ENCODE measurements around the gene MPP3. TPM values are rescaled to one million over a fixed set of nuclear protein-coding genes. Genes with fewer than 3 reads are reported as not detected.
"Not testable (repeated sequence)": the region's sequence is repeated elsewhere in the genome, so short reads cannot be mapped to it uniquely, and the experiment has no call there.

The MPP3 gene
- total RNA-seq, 2 donors from 2014 or later: 3.7 to 4.0 TPM

DNA sequence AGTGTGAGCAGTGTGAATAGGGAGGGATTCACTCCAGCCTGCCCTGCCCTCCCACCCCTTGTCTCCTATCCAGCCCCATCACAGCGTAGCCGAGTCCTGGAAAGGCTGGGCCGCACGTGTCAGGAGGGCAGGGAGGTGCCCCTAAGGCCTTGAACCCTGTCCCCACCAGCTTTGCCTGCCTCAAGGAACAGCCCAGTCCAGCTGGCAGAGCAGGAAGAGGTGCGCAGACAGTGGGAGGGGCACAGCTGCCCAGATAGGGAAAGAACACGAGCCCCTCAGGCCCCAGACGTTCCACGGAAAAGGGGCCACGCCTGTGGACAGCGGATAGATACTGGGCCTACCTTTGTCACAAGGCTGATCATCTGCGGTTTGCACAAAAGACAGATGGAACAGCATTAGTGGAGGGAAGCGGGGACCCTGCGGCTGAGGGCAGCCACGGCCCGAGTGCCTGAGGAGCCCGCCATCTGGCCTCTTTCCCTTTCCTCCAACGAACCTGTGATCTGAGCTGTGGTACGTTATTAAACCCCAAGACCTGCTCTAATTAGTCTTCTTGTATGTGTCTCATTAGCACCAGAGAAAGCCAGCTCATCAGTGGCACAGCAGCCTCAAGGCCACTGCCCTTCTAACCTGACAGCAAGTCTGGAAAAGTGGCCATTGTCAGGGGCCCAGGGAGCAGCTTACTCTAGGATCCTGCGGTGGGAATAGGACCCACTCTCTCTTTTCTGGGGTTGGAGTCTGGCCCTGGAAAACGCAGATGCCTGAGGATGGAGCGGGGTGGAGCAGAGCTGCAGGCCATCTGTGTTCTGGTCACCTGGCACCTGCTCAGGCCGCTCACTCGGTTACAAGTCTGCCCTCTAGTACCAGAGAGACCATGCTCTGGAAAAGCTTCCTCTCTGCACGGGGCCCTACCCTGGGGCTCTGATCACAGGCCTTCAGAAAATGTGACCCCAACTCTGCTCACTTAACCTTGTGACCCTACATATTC is 16.3 kb downstream of the MPP3 start:
- DNase-seq: no peak
- intact Hi-C loops (cut with DNase I, micrococcal nuclease): no loop called here

GRCh38 chr17:43814714-43815113 is 18.2 kb downstream of the MPP3 start:
- DNase-seq (no peak), ATAC-seq (no peak)
- intact Hi-C loops (cut with DNase I, micrococcal nuclease): no loop called here

More for the DNA sequence above, 16.3 kb downstream of the MPP3 start:
- ATAC-seq: no peak

GRCh38 chr17:43814026-43814425 is 18.9 kb downstream of the MPP3 start:
- ATAC-seq: no peak
- no peak for DNase-seq
- intact Hi-C loops (cut with DNase I, micrococcal nuclease): no loop called here

DNA sequence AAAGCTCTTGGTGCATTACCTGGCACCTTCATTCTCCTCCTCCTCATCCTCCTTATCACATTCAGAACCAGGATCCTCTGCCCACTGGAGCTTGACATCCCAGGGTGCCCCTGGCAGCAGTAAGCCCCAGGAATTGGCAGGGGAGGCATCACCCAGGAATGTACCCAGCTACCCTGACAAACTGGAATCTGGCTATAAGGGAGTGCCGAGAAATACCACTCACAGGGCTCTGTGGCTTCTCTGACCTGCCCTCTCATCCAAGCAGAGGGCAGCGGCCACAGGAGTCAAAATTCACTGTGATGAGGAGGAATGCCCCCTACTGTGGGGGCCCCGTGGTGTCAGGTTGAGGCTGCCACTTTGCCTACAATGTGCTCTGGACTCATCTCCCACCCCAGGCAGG is 19.6 kb downstream of the MPP3 start:
- DNase-seq (no peak), ATAC-seq (no peak)
- intact Hi-C loops (cut with DNase I, micrococcal nuclease): no loop called here

DNA sequence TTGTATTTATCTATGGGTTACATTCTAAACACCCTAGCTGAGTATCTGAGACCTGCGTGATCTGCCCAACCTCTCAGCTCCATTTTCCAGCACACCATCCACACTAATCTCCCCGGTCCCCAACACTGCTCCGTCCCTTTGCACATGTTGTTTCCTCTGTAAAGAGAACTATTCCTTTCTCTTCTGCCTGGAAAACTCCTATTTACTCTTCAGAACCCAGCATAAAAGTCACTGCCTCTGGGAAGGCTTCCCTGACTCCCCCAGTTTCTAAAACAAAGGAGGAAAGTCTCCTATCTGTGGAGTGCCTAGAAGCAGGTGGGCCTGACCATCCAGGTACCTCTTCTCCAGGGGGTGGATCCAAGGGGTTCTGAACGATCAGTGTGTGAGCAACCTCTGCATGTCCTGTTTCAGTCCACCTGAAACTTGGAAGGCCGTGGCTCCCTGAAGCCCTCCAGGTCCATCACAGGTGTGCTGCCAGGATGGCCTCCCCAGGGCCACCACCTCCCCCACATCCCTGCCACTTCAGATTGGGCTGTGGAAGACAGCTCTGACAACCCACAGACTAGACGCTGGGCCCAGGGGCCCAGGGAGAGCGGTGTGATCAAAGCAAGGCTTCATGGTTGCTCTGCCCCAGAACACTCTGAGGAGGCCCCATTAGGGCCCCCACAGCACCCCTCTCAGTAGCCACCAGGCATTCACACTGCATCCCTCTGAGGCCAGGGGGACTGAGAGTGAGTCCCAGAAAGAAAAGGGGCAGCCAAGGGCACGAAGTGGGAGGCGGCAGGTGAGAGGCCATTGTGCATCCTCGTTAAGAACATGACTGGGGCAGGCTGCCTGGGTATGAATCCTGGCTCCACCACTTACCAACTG is 20.3 kb downstream of the MPP3 start:
- intact Hi-C loops (cut with DNase I, micrococcal nuclease): no loop called here
- DNase-seq (no peak), ATAC-seq (no peak)

GRCh38 chr17:43810823-43811222 is 22.1 kb downstream of the MPP3 start:
- no peak for DNase-seq
- intact Hi-C loops (cut with DNase I, micrococcal nuclease): no loop called here

DNA sequence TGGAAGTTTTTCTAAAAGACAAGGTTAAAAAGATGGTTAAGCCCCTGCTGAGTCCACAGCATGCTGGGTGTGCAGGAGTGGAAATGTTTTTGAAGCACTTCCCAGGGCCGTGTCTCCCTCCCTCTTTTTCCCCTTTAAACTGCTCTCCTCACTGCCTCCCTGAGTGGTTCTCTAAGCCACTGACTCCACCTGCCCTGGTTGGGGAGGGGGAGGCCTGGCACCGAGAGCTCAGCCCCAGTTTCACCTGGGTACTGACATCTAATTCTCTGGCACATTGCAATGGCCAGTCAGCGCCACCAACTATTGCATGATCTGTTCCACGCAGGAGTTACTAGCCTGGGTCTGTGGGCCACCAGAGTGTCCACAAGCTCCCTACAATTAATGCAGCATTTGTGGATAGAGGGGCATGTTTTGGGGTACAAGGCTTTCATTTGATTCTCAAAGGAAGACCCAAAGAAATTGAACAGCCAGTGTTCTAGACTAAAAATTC is 22.7 kb downstream of the MPP3 start:
- DNase-seq (no peak), ATAC-seq (no peak)
- intact Hi-C loops (cut with DNase I, micrococcal nuclease): no loop called here

More at GRCh38 chr17:43810823-43811222, 22.1 kb downstream of the MPP3 start:
- ATAC-seq: no peak

DNA sequence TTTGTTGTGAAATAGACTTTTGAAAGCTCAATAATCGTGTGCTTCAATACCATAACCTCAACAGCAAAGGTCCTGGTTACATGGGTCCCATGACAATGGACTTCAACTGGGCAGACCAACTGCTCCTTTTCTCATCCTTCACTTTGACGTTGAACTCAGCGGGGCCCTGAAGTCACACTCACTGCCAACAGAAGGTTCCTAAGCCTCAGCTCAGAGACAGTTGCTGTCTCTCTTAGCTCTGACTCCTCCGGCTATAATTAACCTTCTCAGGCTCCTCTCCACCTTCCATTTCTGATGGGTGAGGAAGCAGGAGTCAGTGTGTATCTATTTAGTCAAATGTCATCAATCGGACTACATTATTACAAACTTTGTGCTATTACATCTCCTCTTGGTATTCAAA is 23.8 kb downstream of the MPP3 start:
- DNase-seq (no peak), ATAC-seq (no peak)
- intact Hi-C loops (cut with DNase I, micrococcal nuclease): no loop called here

- DNase-seq: no peak
- intact Hi-C loops (cut with DNase I, micrococcal nuclease): no loop called here
- no peak for ATAC-seq
Measured at GRCh38 chr17:43808076-43808475, 24.9 kb downstream of the MPP3 start.

- intact Hi-C loops (cut with DNase I, micrococcal nuclease): no loop called here
- ATAC-seq (no peak), DNase-seq (no peak)
Measured at GRCh38 chr17:43805117-43805516, 27.8 kb downstream of the MPP3 start.

DNA sequence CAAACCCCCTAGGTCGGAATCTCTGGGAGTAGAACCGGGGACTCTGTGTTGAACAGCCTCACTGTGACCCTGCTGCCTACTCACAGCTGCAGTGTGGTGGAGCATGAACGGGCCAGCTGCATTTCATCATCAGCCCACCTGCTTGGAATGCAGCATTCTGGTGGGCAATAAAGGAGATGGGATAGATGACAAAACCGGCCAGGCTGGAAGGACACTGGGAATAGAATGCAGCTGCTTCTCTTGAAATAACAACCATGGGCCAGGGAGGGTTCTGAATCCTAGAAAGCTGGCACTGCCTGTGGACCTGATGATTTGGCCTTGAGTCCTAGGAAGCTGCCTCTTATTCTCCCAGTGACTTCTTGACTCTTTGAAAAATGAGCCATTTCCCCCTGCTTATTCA is 29.2 kb downstream of the MPP3 start:
- DNase-seq (no peak), ATAC-seq (no peak)
- intact Hi-C loops (cut with DNase I, micrococcal nuclease): no loop called here

DNA sequence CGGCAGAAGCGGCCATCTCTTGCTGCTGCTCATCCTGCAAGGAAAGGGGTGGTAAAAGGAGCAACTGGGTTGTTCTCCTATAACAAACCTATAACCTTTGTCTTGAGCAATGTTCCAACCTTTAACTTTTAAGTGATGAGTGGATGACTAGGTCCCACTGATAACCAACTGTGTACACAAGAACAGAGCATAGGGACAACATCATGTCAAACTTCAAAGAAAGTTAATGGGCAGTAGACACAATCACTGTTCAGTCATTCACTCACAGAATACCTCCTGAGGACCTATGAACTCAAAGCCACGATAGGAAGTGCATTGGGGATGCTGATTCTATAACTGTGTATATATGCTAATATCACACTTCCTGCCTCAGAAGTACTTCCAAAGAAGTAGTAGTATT is 31.1 kb downstream of the MPP3 start:
- DNase-seq (no peak), ATAC-seq (no peak)
- intact Hi-C loops (cut with DNase I, micrococcal nuclease): no loop called here

DNA sequence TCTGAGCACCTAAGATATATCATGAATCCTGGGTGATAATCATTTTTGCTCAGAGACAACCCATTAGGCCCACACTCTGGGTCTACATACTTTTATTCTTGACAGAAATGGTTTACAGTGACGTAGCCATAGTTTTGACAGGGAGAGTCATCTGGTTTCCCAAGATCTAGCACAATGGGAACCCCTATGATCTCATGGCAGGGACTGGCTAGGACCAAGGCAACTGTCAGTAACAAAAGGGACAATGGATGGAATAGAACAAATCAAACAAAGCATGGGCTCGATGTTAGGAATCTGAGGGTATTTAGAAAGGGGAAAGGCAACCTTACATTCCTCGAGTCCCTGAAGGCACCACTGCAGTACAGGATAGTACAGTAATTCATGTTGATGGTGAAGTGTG is 32.2 kb downstream of the MPP3 start:
- DNase-seq: no peak
- intact Hi-C loops (cut with DNase I, micrococcal nuclease): no loop called here
- no peak for ATAC-seq

DNA sequence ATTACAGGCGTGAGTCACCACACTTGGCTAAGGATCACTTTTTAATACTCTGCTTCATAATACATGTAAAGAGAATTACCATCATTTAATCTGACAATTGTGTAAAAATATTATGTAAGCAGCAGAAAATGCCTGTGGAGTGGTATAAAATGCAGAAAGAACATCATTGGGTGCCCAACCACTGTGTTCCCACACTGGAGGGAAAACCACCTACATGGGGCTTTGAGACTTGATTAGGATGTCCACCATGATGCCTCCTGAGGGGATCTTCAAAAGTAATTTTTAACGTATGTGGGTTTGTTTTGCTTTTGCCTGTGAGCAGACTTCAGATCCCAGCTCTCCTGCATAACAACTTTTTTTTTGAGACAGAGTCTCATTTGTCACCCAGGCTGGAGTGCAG is 33.9 kb downstream of the MPP3 start:
- intact Hi-C loops (cut with DNase I, micrococcal nuclease): no loop called here
- no peak for ATAC-seq
- no peak for DNase-seq

DNA sequence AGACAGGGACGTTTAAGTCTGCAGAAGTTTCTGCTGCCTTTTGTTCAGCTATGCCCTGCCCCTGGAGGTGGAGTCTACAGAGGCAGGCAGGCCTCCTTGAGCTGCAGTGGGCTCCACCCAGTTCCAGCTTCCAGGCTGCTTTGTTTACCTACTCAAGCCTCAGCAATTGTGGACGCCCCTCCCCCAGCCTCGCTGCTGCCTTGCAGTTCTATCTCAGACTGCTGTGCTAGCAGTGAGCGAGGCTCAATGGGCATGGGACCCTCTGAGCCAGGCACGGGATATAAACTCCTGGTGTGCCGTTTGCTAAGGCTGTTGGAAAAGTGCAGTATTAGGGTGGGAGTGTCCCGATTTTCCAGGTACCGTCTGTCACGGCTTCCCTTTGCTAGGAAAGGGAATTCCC is 34.9 kb downstream of the MPP3 start:
- intact Hi-C loops (cut with DNase I, micrococcal nuclease); ATAC-seq: not testable (repeated sequence)
- DNase-seq: peak in 1 of 2 donors; percentile 59

DNA sequence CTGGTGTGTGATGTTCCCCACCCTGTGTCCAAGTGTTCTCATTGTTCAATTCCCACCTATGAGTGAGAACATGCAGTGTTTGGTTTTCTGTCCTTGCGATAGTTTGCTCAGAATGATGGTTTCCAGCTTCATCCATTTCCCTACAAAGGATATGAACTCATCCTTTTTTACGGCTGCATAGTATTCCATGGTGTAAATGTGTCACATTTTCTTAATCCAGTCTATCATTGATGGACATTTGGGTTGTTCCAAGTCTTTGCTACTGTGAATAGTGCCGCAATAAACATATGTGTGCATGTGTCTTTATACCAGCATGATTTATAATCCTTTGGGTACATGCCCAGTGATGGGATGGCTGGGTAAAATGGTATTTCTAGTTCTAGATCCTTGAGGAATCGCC is 40.3 kb downstream of the MPP3 start:
- ATAC-seq; intact Hi-C loops (cut with DNase I, micrococcal nuclease); DNase-seq: not testable (repeated sequence)

GRCh38 chr17:43791589-43791988 is 41.4 kb downstream of the MPP3 start:
- intact Hi-C loops (cut with DNase I, micrococcal nuclease): no loop called here
- no peak for DNase-seq
- ATAC-seq: peak; percentile 96

DNA sequence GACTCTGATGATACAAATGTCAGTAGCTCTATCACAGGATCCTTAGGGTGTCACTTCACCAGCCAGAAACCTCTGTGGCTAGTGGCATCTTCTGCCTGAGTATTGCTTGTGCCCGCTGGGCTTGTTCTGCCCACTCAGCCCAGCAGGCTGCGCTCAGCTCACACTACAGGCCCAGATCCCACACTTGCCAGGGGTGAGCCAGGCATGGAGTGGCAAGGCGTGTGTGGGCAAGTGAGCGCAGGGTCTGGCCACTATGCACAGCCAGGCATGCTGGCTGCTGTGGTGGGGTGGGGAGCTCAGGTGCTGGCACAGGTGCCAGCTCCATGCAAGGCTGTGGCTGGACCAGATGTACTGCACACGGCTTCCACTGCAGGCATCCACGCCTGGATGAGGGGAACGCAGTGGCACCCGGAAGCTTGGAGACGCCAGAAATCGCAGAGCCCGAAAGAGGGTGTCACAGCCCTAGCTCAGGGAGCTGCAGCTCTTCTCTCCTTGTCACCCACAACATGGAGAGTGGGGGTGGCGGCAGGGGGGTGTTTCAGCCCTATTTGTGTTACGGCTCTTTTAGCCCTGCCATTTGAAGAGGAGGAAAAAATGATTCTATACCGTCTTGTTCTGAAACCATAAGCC is 42.5 kb downstream of the MPP3 start:
- ATAC-seq: peak; percentile 65
- intact Hi-C loops (cut with DNase I, micrococcal nuclease): no loop called here
- DNase-seq: no peak

GRCh38 chr17:43789482-43789881 is 43.5 kb downstream of the MPP3 start:
- DNase-seq (no peak), ATAC-seq (no peak)
- intact Hi-C loops (cut with DNase I, micrococcal nuclease): no loop called here

Data from left colon (tissue), 2 donors.